ENCODE results near the gene SPTBN2.

- TF ChIP-seq CTCF (IDR thresholded peaks at IDR 0.05) (peak; percentile 90 to 92 (median 91)), POLR2A (IDR thresholded peaks at IDR 0.05) (no peak)
These were observed 34.2 kb downstream of the SPTBN2 start for GRCh38 chr11:66694732-66695207.

All from vagina (tissue), 2 donors.